Measurements from ENCODE around the gene TMPRSS9.

- TF ChIP-seq CTCF (IDR thresholded peaks at IDR 0.05) (no peak), POLR2A (IDR thresholded peaks at IDR 0.05) (no peak), EP300 (IDR thresholded peaks at IDR 0.05) (no peak), POLR2AphosphoS5 (IDR thresholded peaks at IDR 0.05) (no peak)
Measured at GRCh38 chr19:2358548-2359173, 1.4 kb upstream of the TMPRSS9 start.
